CD4-positive, alpha-beta T cell treated with Interleukin-17A for 1 hour (primary cell): ENCODE data around the gene CNTNAP3B.
A peak's percentile ranks its signal among the peaks of the same experiment; 100 is the strongest.
"Not testable (repeated sequence)": the region's sequence is repeated elsewhere in the genome, so short reads cannot be mapped to it uniquely, and the experiment has no call there.

Experiments
- DNase-seq: peaks from one replicate; pipeline ENCODE4 v3.0.0-alpha.2; 2020

The CNTNAP3B gene

GRCh38 chr9:42129073-42129729, at the start of gene CNTNAP3B:
CNTNAP3B (minus strand) TSS chr9:42129426; CDS start chr9:42129094, 332 bp downstream.
- DNase-seq, result not testable (repeated sequence)

GRCh38 chr9:42160299-42160698, 31.1 kb upstream of the CNTNAP3B start:
- peak; percentile 1 for DNase-seq

GRCh38 chr9:42127056-42127841, 2.0 kb downstream of the CNTNAP3B start:
- DNase-seq, result not testable (repeated sequence)

- not testable (repeated sequence) for DNase-seq
These were observed 8.2 kb downstream of the CNTNAP3B start for GRCh38 chr9:42121007-42121406.

GRCh38 chr9:42095929-42096328, 33.3 kb downstream of the CNTNAP3B start:
- not testable (repeated sequence) for DNase-seq

GRCh38 chr9:42084559-42084952, 44.7 kb downstream of the CNTNAP3B start:
- not testable (repeated sequence) for DNase-seq

- DNase-seq, result not testable (repeated sequence)
These were observed 45.2 kb downstream of the CNTNAP3B start for GRCh38 chr9:42083877-42084558.

- DNase-seq, result not testable (repeated sequence)
These were observed 48.9 kb downstream of the CNTNAP3B start for GRCh38 chr9:42080376-42080775.

- DNase-seq, result not testable (repeated sequence)
These were observed 54.4 kb downstream of the CNTNAP3B start for GRCh38 chr9:42074868-42075267.

- DNase-seq, result not testable (repeated sequence)
These were observed 58.2 kb downstream of the CNTNAP3B start for GRCh38 chr9:42071026-42071425.

- DNase-seq, result not testable (repeated sequence)
These were observed 59.0 kb downstream of the CNTNAP3B start for GRCh38 chr9:42070035-42070799.

- DNase-seq, result not testable (repeated sequence)
These were observed 75.4 kb downstream of the CNTNAP3B start for GRCh38 chr9:42053874-42054273.

GRCh38 chr9:42050701-42051100, 78.5 kb downstream of the CNTNAP3B start:
- DNase-seq, result not testable (repeated sequence)

GRCh38 chr9:42044422-42045010, 84.7 kb downstream of the CNTNAP3B start:
- DNase-seq, result not testable (repeated sequence)

- DNase-seq, result not testable (repeated sequence)
These were observed 95.7 kb downstream of the CNTNAP3B start for GRCh38 chr9:42033541-42033940.

GRCh38 chr9:42020639-42021038, 108.6 kb downstream of the CNTNAP3B start:
- DNase-seq, result not testable (repeated sequence)

GRCh38 chr9:42018220-42018922, 110.9 kb downstream of the CNTNAP3B start:
- DNase-seq, result not testable (repeated sequence)

- DNase-seq, result not testable (repeated sequence)
These were observed 114.9 kb downstream of the CNTNAP3B start for GRCh38 chr9:42014317-42014716.

- not testable (repeated sequence) for DNase-seq
These were observed 137.6 kb downstream of the CNTNAP3B start for GRCh38 chr9:41991607-41992006.

GRCh38 chr9:41980271-41980670, 149.0 kb downstream of the CNTNAP3B start:
- not testable (repeated sequence) for DNase-seq

- DNase-seq, result not testable (repeated sequence)
These were observed 151.1 kb downstream of the CNTNAP3B start for GRCh38 chr9:41977965-41978600.
